GM18907 (cell line): ENCODE results near the gene PIGV.
A peak's percentile ranks its signal among the peaks of the same experiment; 100 is the strongest.
"Not testable (repeated sequence)": the region's sequence is repeated elsewhere in the genome, so short reads cannot be mapped to it uniquely, and the experiment has no call there.

Experiments
- ATAC-seq: cut with Tn5 transposase; IDR thresholded peaks from one replicate; pipeline ENCODE4 v1.9.1; 2021; ENCODE audit warnings: mild to moderate bottlenecking, moderate library complexity; ENCODE audit not compliant: unreplicated experiment

Gene PIGV

GRCh38 chr1:26831546-26832248 is 43.9 kb downstream of the PIGV start:
- ATAC-seq: no peak

- ATAC-seq: no peak
These were observed 44.7 kb downstream of the PIGV start for GRCh38 chr1:26832249-26832960.

- peak; percentile 74 for ATAC-seq
These were observed 46.0 kb downstream of the PIGV start for GRCh38 chr1:26833432-26834405.

GRCh38 chr1:26837665-26838064 is 49.9 kb downstream of the PIGV start:
- ATAC-seq: not testable (repeated sequence)

GRCh38 chr1:26838474-26839338 is 51.0 kb downstream of the PIGV start:
- peak; percentile 85 for ATAC-seq

- ATAC-seq: peak; percentile 15
These were observed 51.6 kb downstream of the PIGV start for GRCh38 chr1:26839339-26839722.

GRCh38 chr1:26839779-26840178 is 52.0 kb downstream of the PIGV start:
- ATAC-seq: no peak

- no peak for ATAC-seq
These were observed 56.9 kb downstream of the PIGV start for GRCh38 chr1:26844424-26845196.

- not testable (repeated sequence) for ATAC-seq
These were observed 60.1 kb downstream of the PIGV start for GRCh38 chr1:26847826-26848225.
